GM19238 (cell line): ENCODE data around the gene SMG7.
A peak's percentile ranks its signal among the peaks of the same experiment; 100 is the strongest.

ENCODE experiments used
- DNase-seq: peaks from one replicate; pipeline ENCODE4 v3.0.0; 2011; ENCODE audit warnings: low spot score; ENCODE audit not compliant: insufficient read length

The SMG7 gene

GRCh38 chr1:183589874-183590243 is 117.6 kb downstream of the SMG7 start:
- DNase-seq: no peak

GRCh38 chr1:183590244-183591191 is 118.2 kb downstream of the SMG7 start, which contains the start of gene NCF2:
TSS of gene NCF2 (minus strand) at chr1:183590459. CDS start at chr1:183590329, 130 bp downstream.
- DNase-seq: peak; percentile 65

GRCh38 chr1:183592733-183593132 is 120.4 kb downstream of the SMG7 start:
- no peak for DNase-seq

- DNase-seq: no peak
These were observed 121.1 kb downstream of the SMG7 start for GRCh38 chr1:183593356-183593755.

GRCh38 chr1:183595537-183595936 is 123.2 kb downstream of the SMG7 start:
- DNase-seq: no peak

GRCh38 chr1:183596500-183596899 is 124.2 kb downstream of the SMG7 start:
- DNase-seq: no peak

- DNase-seq: no peak
These were observed 125.5 kb downstream of the SMG7 start for GRCh38 chr1:183597656-183598347.

GRCh38 chr1:183598386-183598785 is 126.1 kb downstream of the SMG7 start:
- DNase-seq: no peak

GRCh38 chr1:183600136-183600535 is 127.8 kb downstream of the SMG7 start:
- no peak for DNase-seq

GRCh38 chr1:183600634-183601033 is 128.3 kb downstream of the SMG7 start:
- DNase-seq: no peak

GRCh38 chr1:183602510-183602909 is 130.2 kb downstream of the SMG7 start:
- DNase-seq: no peak
